Measurements from ENCODE around the gene C5orf15.
A peak's percentile ranks its signal among the peaks of the same experiment; 100 is the strongest.

The C5orf15 gene

DNA sequence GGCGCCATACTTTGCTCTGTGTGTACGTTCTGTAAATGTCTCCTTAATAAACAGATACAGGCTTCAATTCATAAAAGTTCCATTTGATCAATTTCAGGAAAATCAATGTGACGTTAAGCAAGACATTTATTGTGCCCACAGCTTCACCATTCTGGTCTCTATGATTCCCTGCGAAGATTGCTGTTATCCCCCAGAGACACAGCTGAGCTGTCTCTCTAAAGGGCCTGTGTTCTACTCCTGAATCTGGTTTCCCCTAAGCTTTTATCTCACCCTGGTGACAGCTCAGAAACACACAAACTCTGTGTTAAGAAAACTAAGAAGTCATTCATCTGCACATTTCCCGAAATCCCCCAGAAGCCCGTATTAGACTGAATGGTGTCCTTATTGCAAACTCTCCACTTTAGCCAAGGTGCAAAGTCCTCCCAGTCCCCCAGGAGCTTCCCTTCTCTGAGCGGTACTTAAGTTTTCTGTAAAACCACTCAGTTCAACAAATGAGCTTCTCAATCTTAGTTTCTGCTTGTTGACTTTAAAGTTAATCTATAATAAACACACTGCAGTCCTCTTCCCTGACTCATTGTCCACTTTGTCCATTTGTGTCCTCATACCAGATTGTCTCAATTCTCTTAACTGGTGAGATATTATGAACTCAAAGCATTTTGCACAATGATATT, 1.4 kb upstream of the C5orf15 start:
- H3K4me3 ChIP-seq (replicated peaks; ENCODE audit: insufficient read depth, low read length), result no peak overlapping the region
- H3K27ac ChIP-seq (replicated peaks), result no peak overlapping the region
- TF ChIP-seq POLR2AphosphoS5 (IDR thresholded peaks at IDR 0.05; ENCODE audit: low read depth) (no peak), GABPA (IDR thresholded peaks at IDR 0.05; ENCODE audit: low read depth) (no peak), SPI1 (IDR thresholded peaks at IDR 0.05; ENCODE audit: borderline replicate concordance, low read depth) (no peak)
- TF ChIP-seq, protein P1, sequence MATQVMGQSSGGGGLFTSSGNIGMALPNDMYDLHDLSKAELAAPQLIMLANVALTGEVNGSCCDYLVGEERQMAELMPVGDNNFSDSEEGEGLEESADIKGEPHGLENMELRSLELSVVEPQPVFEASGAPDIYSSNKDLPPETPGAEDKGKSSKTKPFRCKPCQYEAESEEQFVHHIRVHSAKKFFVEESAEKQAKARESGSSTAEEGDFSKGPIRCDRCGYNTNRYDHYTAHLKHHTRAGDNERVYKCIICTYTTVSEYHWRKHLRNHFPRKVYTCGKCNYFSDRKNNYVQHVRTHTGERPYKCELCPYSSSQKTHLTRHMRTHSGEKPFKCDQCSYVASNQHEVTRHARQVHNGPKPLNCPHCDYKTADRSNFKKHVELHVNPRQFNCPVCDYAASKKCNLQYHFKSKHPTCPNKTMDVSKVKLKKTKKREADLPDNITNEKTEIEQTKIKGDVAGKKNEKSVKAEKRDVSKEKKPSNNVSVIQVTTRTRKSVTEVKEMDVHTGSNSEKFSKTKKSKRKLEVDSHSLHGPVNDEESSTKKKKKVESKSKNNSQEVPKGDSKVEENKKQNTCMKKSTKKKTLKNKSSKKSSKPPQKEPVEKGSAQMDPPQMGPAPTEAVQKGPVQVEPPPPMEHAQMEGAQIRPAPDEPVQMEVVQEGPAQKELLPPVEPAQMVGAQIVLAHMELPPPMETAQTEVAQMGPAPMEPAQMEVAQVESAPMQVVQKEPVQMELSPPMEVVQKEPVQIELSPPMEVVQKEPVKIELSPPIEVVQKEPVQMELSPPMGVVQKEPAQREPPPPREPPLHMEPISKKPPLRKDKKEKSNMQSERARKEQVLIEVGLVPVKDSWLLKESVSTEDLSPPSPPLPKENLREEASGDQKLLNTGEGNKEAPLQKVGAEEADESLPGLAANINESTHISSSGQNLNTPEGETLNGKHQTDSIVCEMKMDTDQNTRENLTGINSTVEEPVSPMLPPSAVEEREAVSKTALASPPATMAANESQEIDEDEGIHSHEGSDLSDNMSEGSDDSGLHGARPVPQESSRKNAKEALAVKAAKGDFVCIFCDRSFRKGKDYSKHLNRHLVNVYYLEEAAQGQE (IDR thresholded peaks at IDR 0.05; ENCODE audit: insufficient replicate concordance, low read depth), result no peak
- TF ChIP-seq, protein P2, sequence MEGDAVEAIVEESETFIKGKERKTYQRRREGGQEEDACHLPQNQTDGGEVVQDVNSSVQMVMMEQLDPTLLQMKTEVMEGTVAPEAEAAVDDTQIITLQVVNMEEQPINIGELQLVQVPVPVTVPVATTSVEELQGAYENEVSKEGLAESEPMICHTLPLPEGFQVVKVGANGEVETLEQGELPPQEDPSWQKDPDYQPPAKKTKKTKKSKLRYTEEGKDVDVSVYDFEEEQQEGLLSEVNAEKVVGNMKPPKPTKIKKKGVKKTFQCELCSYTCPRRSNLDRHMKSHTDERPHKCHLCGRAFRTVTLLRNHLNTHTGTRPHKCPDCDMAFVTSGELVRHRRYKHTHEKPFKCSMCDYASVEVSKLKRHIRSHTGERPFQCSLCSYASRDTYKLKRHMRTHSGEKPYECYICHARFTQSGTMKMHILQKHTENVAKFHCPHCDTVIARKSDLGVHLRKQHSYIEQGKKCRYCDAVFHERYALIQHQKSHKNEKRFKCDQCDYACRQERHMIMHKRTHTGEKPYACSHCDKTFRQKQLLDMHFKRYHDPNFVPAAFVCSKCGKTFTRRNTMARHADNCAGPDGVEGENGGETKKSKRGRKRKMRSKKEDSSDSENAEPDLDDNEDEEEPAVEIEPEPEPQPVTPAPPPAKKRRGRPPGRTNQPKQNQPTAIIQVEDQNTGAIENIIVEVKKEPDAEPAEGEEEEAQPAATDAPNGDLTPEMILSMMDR (IDR thresholded peaks at IDR 0.05; ENCODE audit: insufficient read depth, low read length), result no peak
- DNase-seq (ENCODE audit: low read depth in 1 of 2, low spot score in 1 of 2), result no peak
- H3K27me3 ChIP-seq (ENCODE audit: insufficient read depth, poor library complexity, severe bottlenecking), result no peaks in the 10 kb centered on the region

DNA sequence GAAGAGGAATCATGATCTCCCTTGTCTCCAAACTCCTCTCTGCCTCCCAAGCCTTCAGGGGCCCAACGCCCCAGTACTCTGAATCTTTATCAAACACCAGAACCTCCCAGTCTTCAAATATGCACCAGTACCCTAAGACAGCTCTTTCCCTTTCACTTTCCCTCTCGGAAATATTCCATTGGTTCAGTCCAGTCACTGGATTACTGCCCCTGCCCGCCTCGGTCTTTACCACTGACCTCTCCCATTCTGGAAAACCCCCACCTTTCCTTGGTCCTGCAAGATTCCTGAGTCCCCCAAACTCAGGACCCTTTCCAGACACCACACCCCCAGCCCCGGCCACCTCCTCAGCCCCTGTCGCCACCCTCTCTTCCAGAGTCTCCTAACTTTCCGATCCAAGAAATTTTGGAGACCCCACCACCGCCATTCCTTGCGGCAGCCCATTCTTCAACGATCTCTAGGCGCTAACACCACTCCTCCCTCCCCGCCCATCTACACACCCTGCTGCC, 674 bp downstream of the C5orf15 start:
- peak overlapping the region; percentile 81 for H3K4me3 ChIP-seq (replicated peaks; ENCODE audit: insufficient read depth, low read length)
- peak overlapping the region; percentile 80 for H3K27ac ChIP-seq (replicated peaks)
- no peak for TF ChIP-seq GABPA (IDR thresholded peaks at IDR 0.05; ENCODE audit: low read depth)
- TF ChIP-seq POLR2AphosphoS5 (IDR thresholded peaks at IDR 0.05; ENCODE audit: low read depth), result no peak
- TF ChIP-seq, protein P2 (IDR thresholded peaks at IDR 0.05; ENCODE audit: insufficient read depth, low read length), result no peak
- TF ChIP-seq, protein P1 (IDR thresholded peaks at IDR 0.05; ENCODE audit: insufficient replicate concordance, low read depth), result no peak
- TF ChIP-seq SPI1 (IDR thresholded peaks at IDR 0.05; ENCODE audit: borderline replicate concordance, low read depth), result no peak
- no peaks in the 10 kb centered on the region for H3K27me3 ChIP-seq (ENCODE audit: insufficient read depth, poor library complexity, severe bottlenecking)
- no peak for DNase-seq (ENCODE audit: low read depth in 1 of 2, low spot score in 1 of 2)

DNA sequence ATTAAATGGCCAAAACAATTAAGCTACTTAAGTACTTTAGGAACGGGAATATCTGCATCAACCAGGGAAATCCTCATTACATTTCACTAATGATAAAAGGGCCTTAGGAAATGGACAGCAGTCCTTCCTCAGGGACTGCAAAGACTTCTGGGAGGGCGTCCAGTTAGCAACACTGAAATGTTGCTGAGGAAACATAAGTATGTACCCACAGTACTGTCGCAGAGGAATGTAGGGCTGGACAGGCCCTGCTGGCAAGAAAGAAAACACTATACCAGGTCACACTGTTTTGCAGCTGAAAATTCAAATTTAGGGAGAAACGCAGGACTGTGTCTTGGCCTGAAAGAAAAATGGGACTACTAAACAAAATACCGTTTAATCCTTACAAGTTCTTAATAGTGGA, 1.3 kb downstream of the C5orf15 start:
- no peak for DNase-seq (ENCODE audit: low read depth in 1 of 2, low spot score in 1 of 2)
- Histone ChIP-seq H3K27me3 (ENCODE audit: insufficient read depth, poor library complexity, severe bottlenecking) (no peaks in the 10 kb centered on the region), H3K27ac (replicated peaks) (no peak overlapping the region), H3K4me3 (replicated peaks; ENCODE audit: insufficient read depth, low read length) (no peak overlapping the region)
- TF ChIP-seq, protein P1 (IDR thresholded peaks at IDR 0.05; ENCODE audit: insufficient replicate concordance, low read depth), result no peak
- TF ChIP-seq SPI1 (IDR thresholded peaks at IDR 0.05; ENCODE audit: borderline replicate concordance, low read depth) (no peak), POLR2AphosphoS5 (IDR thresholded peaks at IDR 0.05; ENCODE audit: low read depth) (no peak), GABPA (IDR thresholded peaks at IDR 0.05; ENCODE audit: low read depth) (no peak)
- TF ChIP-seq, protein P2 (IDR thresholded peaks at IDR 0.05; ENCODE audit: insufficient read depth, low read length), result no peak

Data from HL-60 (cell line).